Fibroblast of skin of back (primary cell): Measurements from ENCODE around the gene VPS33A.
A peak's percentile ranks its signal among the peaks of the same experiment; 100 is the strongest.

ENCODE experiments used
- DNase-seq: peaks from one replicate; pipeline ENCODE4 v3.0.0-alpha.2; 2013

Gene VPS33A

GRCh38 chr12:122250047-122250446 is 16.2 kb downstream of the VPS33A start:
- DNase-seq: no peak

- DNase-seq: no peak
Observed at GRCh38 chr12:122245553-122245952, 20.7 kb downstream of the VPS33A start.

- no peak for DNase-seq
Observed at GRCh38 chr12:122244565-122245371, 21.5 kb downstream of the VPS33A start.

- DNase-seq: no peak
Observed at GRCh38 chr12:122243965-122244364, 22.3 kb downstream of the VPS33A start.

- no peak for DNase-seq
Observed at GRCh38 chr12:122238861-122239260, 27.4 kb downstream of the VPS33A start.

GRCh38 chr12:122235741-122236140 is 30.6 kb downstream of the VPS33A start:
- DNase-seq: no peak

- no peak for DNase-seq
Observed at GRCh38 chr12:122232691-122233090, 33.6 kb downstream of the VPS33A start.

- no peak for DNase-seq
Observed at GRCh38 chr12:122230798-122231197, 35.5 kb downstream of the VPS33A start.

GRCh38 chr12:122228092-122228491 is 38.2 kb downstream of the VPS33A start:
- no peak for DNase-seq

GRCh38 chr12:122227341-122227740 is 39.0 kb downstream of the VPS33A start:
- no peak for DNase-seq

- no peak for DNase-seq
Observed at GRCh38 chr12:122226366-122227125, 39.7 kb downstream of the VPS33A start.

- peak; percentile 99 for DNase-seq
Observed at GRCh38 chr12:122225683-122226365, 40.5 kb downstream of the VPS33A start, which contains the start of gene DIABLO. TSS of gene DIABLO (minus strand) at chr12:122226052. CDS start at chr12:122226014, 38 bp downstream.

GRCh38 chr12:122216445-122216844 is 49.8 kb downstream of the VPS33A start:
- DNase-seq: no peak

GRCh38 chr12:122215771-122216170 is 50.5 kb downstream of the VPS33A start:
- no peak for DNase-seq

- no peak for DNase-seq
Observed at GRCh38 chr12:122208073-122208820, 58.0 kb downstream of the VPS33A start.

- DNase-seq: no peak
Observed at GRCh38 chr12:122207391-122207790, 58.9 kb downstream of the VPS33A start.

- no peak for DNase-seq
Observed at GRCh38 chr12:122206976-122207375, 59.3 kb downstream of the VPS33A start.

- no peak for DNase-seq
Observed at GRCh38 chr12:122206111-122206881, 60.0 kb downstream of the VPS33A start.

- DNase-seq: no peak
Observed at GRCh38 chr12:122205053-122205925, 61.0 kb downstream of the VPS33A start.
